ENCODE measurements around the gene TBC1D20.
A peak's percentile ranks its signal among the peaks of the same experiment; 100 is the strongest.

TBC1D20 gene

GRCh38 chr20:437787-438486 lies 24.4 kb downstream of the TBC1D20 start:
- peak; percentile 38 for DNase-seq

GRCh38 chr20:436476-436875 lies 25.9 kb downstream of the TBC1D20 start:
- DNase-seq = no peak

- DNase-seq = no peak
These were observed 26.8 kb downstream of the TBC1D20 start for GRCh38 chr20:435558-435957.

GRCh38 chr20:434661-435419 lies 27.5 kb downstream of the TBC1D20 start:
- no peak for DNase-seq

GRCh38 chr20:434221-434620 lies 28.1 kb downstream of the TBC1D20 start:
- DNase-seq = no peak

GRCh38 chr20:433300-433975 lies 28.9 kb downstream of the TBC1D20 start:
- DNase-seq = peak; percentile 89

GRCh38 chr20:432677-433299 lies 29.5 kb downstream of the TBC1D20 start:
- DNase-seq = no peak

GRCh38 chr20:432208-432607 lies 30.1 kb downstream of the TBC1D20 start:
- DNase-seq = no peak

GRCh38 chr20:431012-431904 lies 31.1 kb downstream of the TBC1D20 start:
- DNase-seq = peak; percentile 53

GRCh38 chr20:430091-430999 lies 32.0 kb downstream of the TBC1D20 start:
- no peak for DNase-seq

GRCh38 chr20:428658-429200 lies 33.6 kb downstream of the TBC1D20 start:
- DNase-seq = no peak

GRCh38 chr20:427849-428657 lies 34.3 kb downstream of the TBC1D20 start:
- DNase-seq = no peak

GRCh38 chr20:427401-427800 lies 34.9 kb downstream of the TBC1D20 start:
- no peak for DNase-seq

- DNase-seq = no peak
These were observed 35.8 kb downstream of the TBC1D20 start for GRCh38 chr20:426566-426965.

GRCh38 chr20:421685-422250 lies 40.6 kb downstream of the TBC1D20 start:
- no peak for DNase-seq

GRCh38 chr20:420721-421574 lies 41.4 kb downstream of the TBC1D20 start:
- DNase-seq = peak; percentile 39

- no peak for DNase-seq
These were observed 42.1 kb downstream of the TBC1D20 start for GRCh38 chr20:420166-420620.

GRCh38 chr20:419556-420165 lies 42.7 kb downstream of the TBC1D20 start:
- no peak for DNase-seq
